ENCODE data around the gene CALML6.

CALML6 gene

GRCh38 chr1:1914101-1914970 is 724 bp upstream of the CALML6 start:
- no peak for DNase-seq

DNA sequence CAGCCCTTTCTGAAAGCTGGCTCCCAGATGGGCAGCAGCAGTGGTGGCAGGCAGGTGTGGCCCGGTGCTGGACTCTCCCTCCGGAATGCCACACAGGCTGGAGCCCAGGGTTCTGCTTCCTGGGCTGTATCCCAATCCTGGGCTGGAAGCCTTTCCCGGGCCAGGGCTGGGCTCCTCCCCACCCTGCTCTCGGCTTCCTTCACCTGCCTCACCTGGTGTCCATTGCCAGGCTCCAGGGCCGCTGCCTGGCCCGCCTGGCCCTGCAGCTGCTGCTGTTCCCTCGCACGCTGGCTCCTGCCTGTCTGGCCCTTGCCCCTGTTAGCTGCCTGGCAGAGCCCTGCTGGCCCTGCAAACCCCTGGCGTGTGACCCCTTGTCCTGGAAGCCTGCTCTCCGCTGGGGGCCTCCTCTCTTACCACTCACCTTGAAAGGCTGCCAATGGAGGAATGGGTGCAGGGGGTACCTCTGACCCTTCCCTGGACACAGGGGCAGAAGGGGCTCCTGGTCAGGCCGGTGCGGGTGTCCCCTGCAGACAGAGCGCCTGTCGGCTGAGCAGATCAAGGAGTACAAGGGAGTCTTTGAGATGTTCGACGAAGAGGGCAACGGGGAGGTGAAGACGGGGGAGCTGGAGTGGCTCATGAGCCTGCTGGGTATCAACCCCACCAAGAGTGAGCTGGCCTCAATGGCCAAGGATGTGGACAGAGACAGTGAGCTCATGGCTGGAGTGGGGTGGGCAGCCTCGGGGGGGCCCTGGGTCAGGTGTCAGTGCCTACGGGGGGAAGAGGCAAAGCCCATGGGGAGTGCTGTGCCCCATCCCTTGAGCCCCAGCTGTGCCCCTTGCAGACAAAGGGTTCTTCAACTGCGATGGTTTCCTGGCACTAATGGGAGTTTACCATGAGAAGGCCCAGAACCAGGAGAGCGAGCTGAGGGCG is 1.1 kb downstream of the CALML6 start:
- DNase-seq: no peak

DNA sequence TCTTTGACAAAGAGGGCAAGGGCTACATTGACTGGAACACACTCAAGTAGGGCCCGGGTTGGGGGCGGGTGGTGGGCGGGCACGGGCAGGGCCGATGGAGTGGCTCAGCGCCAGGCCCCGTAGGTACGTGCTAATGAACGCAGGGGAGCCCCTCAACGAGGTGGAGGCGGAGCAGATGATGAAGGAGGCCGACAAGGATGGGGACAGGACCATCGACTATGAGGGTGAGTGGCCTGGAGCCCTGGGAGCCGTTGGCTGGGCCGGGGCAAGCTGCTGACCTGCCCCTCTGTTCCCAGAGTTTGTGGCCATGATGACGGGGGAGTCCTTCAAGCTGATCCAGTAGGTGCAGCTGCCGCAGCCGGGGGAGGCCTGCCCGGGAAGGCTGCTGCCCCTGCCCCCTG is 1.8 kb downstream of the CALML6 start:
- no peak for DNase-seq

GRCh38 chr1:1917304-1917976 is 2.4 kb downstream of the CALML6 start:
- no peak for DNase-seq

- DNase-seq: no peak
Measured at GRCh38 chr1:1917995-1918900, 3.2 kb downstream of the CALML6 start.

GRCh38 chr1:1918901-1919303 is 3.8 kb downstream of the CALML6 start, which contains the start of gene TMEM52:
Gene TMEM52, minus strand, starts transcription at chr1:1919279. Its CDS starts 14 bp downstream, at chr1:1919265.
- no peak for DNase-seq

DNA sequence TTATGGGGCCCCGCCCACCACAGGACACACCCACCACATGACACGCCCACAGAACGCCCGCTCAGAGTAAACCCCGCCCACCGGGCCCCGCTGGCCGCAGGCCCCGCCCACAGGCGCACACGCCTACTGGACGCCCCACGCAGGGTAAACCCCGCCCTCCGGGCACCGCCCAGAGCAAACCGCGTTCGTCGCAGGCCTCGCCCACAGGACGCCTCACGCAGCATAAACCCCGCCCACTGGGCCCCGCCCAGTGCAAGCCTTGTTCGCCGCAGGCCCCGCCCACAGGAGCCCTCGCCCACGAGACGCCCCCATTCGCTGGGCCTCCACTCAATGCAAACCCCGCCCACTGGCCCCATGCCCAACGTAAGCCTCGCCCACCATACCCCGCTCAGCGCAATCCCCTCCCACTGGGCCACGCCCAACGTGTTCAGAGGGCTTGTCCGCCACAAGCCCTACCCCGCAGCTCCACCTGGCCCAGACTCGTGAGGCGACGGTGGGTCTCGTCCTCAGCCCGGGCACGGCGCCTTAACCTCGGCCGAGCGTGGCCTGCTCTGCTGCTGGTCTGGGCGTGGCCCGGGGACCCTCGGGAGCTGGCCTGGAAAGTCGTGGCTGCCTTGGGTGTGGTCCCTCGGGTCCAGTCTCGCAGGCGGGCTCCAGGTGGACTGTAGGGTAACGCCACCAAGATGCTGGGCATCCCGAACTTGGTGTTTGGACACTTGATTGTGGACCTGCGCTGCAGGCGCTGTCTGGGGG is 4.4 kb downstream of the CALML6 start:
- peak; percentile 99 to 100 for DNase-seq

- DNase-seq: no peak
Measured at GRCh38 chr1:1920057-1920607, 5.1 kb downstream of the CALML6 start.

GRCh38 chr1:1920608-1921458 is 5.8 kb downstream of the CALML6 start:
- DNase-seq: no peak

- DNase-seq: no peak
Measured at GRCh38 chr1:1921459-1921862, 6.4 kb downstream of the CALML6 start.

DNA sequence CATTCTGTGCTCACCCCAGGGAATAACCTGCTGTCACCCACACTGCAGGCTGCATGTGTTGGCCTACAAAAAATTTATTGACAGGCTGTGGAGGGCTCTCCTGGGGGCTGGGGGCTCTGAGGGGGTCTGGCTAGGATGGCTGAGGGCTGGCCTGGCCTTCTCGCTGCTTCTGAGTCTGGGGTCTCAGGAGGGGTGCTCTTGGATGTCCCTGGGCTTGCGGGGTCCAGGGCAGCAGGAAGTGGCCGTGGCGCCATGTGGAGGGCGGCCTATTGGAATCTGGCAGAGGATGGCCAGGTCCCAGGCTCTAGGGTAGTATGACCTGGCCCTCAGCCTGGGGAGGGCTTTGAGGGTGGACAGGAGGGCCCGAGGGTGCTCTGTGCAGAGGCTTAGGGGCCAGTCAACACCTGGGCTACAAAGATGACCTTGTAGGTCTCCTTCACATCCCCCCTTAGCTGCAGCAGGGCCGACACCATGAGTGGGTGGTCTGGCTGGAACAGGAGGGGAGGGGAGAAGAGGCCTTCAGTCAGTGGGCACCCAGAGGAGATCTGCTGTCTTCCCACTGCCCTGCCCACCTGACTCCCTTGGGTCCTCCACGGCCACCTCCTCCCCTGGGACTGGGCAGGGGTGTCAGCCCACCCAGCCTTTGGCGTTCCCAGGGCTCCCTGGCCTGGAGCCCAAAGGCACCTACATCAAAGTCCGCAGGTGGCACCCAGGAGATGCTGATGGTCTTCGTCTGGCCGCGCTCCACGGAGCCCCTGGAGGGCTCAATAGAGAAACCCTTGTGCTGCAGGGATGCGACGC is 7.0 kb downstream of the CALML6 start:
- DNase-seq: no peak

- DNase-seq: no peak
Measured at GRCh38 chr1:1922702-1922955, 7.6 kb downstream of the CALML6 start.

- DNase-seq: no peak
Measured at GRCh38 chr1:1922956-1923833, 8.1 kb downstream of the CALML6 start.

DNA sequence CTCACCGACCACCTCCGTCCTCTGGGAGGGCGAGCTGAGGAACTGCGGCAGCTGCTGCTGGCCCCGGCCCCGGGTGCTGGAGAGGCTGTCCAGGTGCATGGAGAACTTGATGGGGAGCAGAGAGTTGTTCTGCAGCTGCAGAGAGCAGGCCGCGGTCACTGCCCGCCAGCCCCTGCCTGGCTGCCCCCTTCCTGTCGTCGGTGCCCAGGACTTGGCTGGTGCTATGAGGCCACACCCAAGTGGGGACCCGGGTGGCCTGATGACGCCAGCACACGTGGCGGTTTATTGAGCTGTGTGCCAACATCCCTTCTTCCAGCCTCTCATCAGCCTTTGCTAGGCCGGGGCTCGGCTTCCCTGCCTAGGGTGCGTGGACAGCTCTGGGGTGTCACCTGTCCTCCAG is 9.3 kb downstream of the CALML6 start:
- no peak for DNase-seq

DNA sequence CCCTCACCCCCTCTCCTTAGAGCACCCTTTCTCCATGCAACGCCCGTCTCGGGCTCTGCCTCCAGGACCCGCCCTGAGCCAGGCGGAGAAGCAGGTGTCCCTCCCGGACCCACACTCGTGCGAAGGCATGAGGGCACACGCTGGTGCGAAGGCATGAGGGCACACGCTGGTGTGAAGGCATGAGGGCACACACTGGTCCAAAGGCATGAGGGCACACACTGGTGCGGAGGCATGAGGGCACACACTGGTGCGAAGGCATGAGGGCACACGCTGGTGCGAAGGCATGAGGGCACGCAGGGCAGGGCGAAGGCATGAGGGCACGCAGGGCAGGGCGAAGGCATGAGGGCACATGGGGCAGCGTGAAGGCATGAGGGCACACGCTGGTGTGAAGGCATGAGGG is 9.8 kb downstream of the CALML6 start:
- no peak for DNase-seq

- DNase-seq: no peak
Measured at GRCh38 chr1:1925437-1926345, 10.6 kb downstream of the CALML6 start.

- DNase-seq: no peak
Measured at GRCh38 chr1:1926346-1926811, 11.3 kb downstream of the CALML6 start.

Data from CD4-positive, alpha-beta T cell treated with Interferon alpha-2 for 1 hour (primary cell).